Panc1 (cell line): ENCODE measurements around the gene GTSF1L.

ENCODE experiments used
- TF ChIP-seq, protein P1 (sequence below): fragments of 450-650 bp; IDR thresholded peaks from 2 replicates; pipeline ENCODE4 v1.5.1; 2017; ENCODE audit warnings: mild to moderate bottlenecking
- TF ChIP-seq, protein P2 (sequence below), 2 experiments: IDR thresholded peaks; 2 replicates each; pipeline ENCODE4 v1.6.1; 2011 to 2012; ENCODE audit warnings: low read depth in 2 of 2, control low read depth in 1 of 2, low read length in 1 of 2, mild to moderate bottlenecking in 1 of 2, moderate library complexity in 1 of 2; ENCODE audit not compliant: insufficient read depth in 1 of 2

DNA sequence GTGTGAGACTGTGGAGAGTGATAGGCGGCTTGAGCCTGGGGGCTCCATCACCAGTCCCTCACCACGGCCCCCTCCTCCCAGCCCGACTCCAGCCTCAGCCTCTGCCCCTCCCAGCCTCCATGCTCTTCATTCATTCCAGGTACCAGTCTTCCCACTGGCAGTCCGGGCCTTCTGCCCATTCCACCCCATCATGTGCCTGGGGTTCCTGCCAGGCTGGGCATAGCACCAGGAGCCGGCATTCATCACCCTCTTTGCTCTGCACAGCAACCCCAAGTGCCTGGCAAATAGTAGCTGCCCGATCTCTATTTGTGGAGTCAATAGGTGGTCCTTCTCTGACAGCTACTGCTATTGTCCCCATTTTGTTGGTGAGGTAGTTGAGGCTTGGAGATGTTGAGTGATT lies 39.6 kb upstream of the GTSF1L start:
- TF ChIP-seq, protein P1, sequence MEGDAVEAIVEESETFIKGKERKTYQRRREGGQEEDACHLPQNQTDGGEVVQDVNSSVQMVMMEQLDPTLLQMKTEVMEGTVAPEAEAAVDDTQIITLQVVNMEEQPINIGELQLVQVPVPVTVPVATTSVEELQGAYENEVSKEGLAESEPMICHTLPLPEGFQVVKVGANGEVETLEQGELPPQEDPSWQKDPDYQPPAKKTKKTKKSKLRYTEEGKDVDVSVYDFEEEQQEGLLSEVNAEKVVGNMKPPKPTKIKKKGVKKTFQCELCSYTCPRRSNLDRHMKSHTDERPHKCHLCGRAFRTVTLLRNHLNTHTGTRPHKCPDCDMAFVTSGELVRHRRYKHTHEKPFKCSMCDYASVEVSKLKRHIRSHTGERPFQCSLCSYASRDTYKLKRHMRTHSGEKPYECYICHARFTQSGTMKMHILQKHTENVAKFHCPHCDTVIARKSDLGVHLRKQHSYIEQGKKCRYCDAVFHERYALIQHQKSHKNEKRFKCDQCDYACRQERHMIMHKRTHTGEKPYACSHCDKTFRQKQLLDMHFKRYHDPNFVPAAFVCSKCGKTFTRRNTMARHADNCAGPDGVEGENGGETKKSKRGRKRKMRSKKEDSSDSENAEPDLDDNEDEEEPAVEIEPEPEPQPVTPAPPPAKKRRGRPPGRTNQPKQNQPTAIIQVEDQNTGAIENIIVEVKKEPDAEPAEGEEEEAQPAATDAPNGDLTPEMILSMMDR, result no peak
- TF ChIP-seq, protein P2, sequence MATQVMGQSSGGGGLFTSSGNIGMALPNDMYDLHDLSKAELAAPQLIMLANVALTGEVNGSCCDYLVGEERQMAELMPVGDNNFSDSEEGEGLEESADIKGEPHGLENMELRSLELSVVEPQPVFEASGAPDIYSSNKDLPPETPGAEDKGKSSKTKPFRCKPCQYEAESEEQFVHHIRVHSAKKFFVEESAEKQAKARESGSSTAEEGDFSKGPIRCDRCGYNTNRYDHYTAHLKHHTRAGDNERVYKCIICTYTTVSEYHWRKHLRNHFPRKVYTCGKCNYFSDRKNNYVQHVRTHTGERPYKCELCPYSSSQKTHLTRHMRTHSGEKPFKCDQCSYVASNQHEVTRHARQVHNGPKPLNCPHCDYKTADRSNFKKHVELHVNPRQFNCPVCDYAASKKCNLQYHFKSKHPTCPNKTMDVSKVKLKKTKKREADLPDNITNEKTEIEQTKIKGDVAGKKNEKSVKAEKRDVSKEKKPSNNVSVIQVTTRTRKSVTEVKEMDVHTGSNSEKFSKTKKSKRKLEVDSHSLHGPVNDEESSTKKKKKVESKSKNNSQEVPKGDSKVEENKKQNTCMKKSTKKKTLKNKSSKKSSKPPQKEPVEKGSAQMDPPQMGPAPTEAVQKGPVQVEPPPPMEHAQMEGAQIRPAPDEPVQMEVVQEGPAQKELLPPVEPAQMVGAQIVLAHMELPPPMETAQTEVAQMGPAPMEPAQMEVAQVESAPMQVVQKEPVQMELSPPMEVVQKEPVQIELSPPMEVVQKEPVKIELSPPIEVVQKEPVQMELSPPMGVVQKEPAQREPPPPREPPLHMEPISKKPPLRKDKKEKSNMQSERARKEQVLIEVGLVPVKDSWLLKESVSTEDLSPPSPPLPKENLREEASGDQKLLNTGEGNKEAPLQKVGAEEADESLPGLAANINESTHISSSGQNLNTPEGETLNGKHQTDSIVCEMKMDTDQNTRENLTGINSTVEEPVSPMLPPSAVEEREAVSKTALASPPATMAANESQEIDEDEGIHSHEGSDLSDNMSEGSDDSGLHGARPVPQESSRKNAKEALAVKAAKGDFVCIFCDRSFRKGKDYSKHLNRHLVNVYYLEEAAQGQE (IDR thresholded peaks at IDR 0.05; ENCODE audit: insufficient read depth in 1 of 2, low read depth in 2 of 2, low read length in 1 of 2), result no peak
